Kidney capillary endothelial cell (primary cell): ENCODE data around the gene CLDN5.

Experiments used
- DNase-seq: peaks from one replicate; pipeline ENCODE4 v3.0.0-alpha.2; 2018; ENCODE audit warnings: low spot score

The CLDN5 gene, protein sequence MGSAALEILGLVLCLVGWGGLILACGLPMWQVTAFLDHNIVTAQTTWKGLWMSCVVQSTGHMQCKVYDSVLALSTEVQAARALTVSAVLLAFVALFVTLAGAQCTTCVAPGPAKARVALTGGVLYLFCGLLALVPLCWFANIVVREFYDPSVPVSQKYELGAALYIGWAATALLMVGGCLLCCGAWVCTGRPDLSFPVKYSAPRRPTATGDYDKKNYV

DNA sequence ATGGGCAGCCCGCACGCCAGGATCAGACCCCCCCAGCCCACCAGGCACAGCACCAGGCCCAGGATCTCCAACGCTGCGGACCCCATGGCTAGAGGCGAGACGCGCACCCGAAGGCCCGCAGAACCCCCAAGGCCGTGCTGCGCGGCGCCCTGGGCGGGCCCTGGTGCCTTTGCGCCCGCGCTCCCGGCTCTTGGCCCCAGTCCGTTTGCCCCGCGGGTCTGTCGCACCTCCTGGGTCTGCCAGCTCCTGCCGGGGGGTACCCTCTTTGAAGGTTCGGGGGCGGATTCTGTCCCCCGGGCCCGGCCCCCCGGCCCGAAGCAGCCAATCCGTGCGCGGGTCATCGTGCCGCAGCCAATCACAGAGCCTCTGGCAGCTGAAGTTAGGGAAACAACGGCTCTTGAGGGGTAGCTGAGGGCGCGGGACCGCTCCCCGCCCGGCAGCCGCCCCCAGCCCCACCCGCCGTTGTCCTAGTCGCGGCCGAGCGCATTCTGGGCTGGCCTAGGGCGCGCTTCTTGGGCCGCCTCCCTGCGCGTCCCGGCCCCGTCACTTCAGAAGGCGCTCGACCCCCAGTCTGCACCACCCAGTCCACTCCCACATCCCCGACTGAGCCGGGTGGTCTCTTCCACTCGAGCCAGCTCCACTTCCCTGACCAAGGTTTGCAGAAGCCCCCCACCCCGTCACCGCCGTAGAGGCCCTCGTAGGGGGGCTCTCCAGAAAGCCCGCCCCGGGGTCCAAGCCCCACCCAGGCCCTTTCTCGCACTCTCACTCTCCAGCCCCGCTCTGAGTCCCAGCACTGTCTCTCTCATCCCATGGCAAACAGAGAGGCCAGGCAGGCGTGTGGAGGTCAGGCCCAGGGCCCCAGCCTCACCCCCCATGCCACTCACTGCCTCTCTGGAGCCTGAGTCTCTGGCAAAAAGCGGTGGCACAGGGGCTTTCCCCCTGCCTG lies at the start of gene CLDN5:
Gene CLDN5, minus strand, starts transcription at position 241 of the 946 bp plus-strand sequence. Its CDS starts 155 bp downstream, at position 86.
- peak; percentile 77 for DNase-seq

DNA sequence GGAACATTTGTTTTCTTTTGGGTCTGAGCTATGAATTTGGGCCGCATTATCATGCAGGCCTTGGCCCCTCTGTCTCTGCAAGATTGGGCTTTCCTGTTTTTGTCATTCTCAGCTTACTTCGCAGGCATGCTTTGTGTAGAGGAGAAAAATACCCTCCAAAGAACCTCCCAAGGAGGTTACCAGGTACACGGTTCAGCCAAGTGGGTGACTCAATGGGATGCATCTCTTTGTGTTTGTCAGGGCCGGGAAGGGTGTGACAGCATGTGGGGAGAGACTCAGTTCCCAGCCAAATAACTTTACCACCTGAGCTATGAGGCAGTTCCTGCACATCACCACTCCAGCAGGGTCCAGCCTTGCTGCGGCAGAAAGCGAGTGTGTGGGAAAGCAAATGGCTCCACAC lies 47.8 kb upstream of the CLDN5 start:
- no peak for DNase-seq

DNA sequence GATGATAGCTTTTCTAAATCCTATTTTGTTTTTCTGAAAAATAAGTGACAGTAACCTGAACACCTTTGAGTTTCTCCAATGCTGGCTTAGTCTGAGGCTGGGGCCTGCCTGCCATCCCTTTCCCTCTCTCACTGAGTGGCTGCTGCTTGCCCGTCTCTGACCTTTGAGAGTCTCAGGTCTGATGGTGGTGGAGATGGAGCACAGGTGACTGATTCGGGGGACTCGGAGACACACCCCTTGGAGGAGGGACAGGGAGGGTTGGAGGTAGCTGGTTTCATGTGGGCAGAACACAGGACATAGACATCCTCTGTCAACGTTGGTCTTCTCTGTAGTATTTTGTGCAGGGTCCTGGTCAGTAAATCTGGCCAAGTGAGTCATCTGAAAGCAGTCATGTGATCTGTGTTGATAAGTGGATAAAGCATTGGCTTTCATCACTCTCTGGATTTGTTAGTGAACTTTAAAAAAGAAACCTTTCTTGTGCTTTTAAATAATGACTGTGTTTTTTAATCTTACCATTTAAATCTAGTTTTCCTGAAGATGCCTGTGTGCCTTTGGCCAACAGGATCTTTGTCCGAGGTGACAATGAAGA lies 47.1 kb upstream of the CLDN5 start:
- no peak for DNase-seq

DNA sequence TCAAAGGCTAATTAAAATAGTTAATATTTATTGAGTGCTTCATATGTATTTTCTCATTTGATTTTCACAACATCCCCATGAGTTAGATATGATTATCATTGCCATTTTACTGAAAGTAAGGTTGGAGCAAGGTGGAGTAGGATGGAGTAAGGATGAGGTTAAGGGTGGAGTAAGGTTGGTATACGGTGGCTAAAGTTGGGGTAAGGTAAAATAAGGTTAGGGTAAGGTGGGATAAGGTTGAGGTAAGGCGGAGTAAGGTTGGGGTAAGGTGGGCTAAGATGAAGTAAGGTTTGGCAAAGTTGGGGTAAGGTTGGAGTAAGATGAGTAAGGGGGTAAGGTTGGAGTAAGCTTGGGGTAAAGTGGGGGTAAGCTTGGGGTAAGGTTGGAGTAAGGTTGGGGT lies 45.8 kb upstream of the CLDN5 start:
- DNase-seq: no peak

DNA sequence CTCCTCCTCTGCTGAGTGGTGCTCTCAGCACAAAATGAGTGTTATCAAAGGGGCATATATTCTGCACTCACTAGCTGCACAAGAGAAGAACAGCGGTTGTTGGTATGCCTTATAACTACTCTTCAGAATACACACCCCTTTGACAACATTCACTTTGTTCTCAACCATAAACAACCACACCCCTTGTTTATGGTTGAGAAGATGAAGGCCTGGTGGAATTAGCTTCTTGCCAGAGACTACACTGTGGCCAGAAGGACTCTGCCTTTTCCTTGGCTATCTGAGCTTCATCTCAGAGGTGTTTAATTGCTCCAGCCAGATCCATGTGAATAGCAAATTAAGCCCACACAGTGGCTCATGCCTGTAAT lies 45.0 kb upstream of the CLDN5 start:
- DNase-seq: no peak

DNA sequence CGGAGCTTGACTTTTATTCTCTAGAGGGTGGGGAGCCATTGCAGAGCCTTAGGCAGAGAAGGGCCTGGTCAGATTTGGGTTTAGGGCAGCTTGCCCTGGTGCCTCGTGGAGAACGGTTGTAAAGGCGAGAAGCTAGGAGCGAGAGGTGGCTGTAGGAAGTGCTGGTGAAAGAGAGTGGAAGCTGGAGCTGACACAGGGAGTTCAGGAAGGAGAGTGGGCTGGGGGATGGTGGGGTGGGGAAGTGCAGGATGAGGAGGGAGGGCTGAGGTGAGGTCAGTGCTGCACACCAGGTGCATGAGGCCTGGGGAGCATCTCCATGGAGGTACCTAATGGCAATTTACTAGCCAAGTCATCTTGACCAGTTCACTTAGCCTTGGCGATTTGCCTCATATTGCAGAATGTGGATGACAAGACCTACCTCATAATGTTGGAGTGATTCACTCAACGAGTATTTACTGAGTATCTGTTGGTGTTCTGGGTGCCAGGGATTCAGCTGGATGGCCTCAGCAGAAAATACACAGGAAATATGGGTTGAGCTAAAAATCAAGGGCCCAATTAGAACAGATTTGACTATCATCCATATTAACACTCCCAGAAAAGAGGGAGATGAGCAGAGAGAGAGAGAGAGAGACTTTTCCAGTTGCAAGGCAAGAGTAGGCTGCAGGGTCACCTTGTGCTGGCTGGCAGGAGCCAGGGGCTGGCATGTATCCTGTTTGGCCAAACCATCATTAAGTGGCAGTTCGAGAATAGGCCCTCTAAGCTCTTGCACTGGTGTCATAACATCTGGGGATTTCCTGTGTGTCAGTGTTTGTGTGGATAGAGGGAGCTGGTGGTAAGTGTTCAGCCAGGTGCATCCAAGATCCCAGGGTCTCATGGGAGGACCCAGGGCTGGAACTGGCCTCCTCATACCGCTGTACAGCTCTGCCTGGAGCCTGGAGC lies 44.4 kb upstream of the CLDN5 start:
- DNase-seq: peak; percentile 67

DNA sequence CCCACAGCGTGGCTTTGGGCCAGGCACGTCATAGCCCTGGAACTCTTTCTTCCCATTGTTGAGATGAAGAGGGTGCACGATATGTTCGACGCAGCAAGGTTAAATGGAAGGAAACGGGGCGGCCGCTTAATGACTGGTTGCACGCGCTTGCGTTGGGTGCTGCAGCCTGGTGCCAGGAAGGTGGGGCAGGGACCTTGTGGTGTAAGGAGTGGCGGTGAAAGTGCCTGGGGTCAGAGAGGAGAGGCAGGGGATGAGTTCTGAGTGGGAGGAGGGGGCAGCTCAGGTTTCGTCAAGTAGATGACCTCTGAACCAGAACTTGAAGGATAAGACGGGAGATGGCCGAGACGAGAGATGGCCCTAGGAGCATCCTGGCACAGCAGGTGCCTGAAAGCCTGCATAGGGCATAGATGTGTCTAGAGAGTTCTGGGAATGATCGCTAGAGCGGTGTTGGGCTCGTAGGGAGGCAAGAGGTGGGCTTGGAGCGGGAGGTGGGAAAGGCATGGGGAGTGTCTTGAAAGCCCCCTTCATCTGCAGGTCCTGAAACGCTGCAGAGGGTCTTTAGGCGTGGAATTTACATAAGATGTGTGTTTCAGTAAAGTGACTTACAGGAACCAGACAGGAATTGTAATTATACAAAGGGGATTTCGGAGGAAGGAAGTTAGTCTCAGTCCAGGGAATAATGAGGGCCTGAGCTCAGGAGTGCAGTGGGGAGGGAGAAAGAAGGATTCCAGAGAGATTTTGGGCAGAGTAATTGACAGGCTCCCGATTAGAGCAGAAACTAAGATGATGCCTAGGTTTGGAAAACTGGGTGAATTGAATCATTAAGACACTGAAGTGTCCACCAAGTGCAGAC lies 43.2 kb upstream of the CLDN5 start:
- DNase-seq: no peak

DNA sequence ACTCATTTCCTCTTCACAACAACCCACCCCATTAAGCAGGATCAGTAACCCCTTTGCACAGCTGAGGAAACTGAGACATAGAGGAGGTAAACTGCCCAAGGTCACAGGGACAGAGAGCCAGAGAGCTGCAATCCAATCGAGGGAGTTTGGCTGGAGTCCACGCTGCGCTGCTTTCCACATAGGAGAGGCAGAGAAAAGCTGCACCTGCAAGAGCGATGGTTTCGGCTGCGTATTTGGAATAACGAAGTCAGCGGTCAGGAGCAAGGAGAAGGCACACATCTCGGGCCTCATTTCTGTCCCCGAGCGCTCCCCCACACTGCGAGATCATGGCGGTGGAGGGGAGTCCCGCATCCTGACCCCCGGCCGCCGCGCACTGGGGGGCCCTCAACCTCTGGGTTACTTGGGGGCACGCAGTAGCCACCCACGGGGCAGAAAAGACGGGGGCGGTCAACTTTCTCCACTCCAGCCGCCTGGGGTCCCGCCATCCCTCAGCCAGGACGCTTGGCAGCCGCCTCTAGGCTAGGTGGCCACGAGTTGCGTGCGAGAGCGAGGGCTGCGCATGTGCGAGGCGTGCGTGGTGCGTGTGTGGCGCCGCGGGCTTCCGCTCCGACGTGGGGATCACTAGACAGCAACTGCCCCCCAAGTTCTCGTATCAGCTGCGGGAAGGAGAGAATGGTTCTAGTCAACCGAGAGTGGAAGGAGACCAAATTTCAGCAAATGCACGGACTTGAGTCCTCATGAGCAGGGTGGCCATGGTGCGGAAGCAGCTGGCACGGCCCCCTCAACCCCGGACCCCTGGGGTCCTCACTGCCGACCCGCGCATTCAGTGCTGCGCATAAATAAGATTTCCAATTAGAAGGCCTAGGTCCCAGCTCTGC lies 42.3 kb upstream of the CLDN5 start:
- DNase-seq: no peak

DNA sequence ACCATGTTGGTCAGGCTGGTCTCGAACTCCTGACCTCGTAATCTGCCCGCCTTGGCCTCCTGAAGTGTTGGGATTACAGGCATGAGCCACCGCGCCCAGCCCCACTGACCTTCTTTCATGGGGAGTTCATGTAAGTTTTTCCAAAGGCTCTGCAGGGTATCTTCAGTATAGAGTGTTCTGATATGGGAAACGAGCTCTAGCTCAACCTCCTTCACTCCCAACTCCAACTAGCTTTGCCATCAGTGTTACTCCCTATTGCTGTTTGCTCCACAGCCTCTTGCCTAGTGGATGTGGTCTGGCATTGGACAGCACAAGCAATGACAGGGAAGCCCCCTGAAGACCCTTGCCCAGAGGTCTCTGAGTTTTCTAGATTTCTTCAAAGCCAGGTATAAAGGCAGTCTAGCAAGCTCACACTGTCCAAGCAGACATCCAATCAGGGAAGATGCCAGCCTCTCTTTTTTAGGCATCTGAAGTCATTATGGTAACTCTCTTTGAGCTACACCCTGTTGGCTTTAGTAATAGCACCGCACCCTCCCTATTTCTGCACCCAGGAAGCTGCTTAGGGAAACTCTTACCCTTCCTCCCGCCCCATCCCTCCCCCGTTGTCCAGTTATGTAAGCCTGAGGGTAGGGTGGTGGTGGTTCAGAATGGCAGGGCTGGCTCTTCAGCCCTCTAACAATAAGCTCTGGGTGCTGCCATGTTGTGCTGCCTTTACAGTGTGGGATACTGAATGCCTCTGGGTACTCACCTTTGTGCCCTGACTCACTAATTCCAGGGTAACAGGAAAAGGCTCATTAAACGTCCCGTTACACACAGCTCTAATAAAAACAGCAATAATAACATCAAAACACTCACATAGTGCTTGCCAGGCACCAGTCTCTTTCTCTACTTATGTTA lies 41.4 kb upstream of the CLDN5 start:
- DNase-seq: peak; percentile 82

DNA sequence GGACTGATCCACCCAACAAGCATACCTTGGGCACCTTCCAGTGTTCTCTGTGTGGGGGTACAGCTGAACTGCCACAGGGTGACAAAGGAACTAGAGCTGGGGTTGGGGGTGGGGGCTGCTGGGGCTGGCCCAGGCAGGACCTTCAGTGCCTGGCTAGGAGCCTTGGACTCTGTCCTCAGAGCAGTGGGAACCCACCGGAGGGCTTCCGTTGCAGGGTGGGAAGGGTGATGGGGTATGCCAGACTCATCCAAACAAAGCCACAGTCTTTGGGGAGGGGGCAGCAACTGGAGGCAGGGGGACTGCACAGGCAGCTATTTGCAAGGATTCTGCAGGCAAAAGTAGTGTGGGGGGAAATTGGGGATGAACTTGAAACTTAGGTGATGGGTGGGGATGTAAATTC lies 35.7 kb upstream of the CLDN5 start:
- no peak for DNase-seq

DNA sequence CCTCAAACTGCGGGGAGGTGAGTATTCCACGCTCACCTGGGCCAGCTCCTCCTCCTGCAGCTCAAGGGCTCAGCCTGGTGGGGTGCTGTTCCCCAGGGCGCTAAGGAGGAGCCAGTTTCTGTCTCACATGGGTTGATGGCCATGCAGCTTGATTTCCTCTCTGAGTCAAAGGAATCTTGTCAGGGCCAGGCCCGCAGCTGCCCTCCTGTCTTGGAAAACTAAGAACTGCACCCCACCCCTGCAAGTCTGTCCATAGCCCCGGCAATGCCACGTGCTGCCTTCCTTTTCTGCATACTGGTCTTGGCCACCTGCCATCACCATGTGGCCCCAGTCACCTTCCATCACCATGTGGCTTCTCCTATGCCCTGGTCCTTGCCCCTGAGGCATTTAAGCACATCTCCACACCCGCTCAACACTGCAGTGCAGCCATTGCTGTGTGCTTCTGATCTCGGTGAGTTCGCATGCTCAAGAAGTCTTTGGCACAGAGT lies 35.2 kb upstream of the CLDN5 start:
- DNase-seq: no peak

DNA sequence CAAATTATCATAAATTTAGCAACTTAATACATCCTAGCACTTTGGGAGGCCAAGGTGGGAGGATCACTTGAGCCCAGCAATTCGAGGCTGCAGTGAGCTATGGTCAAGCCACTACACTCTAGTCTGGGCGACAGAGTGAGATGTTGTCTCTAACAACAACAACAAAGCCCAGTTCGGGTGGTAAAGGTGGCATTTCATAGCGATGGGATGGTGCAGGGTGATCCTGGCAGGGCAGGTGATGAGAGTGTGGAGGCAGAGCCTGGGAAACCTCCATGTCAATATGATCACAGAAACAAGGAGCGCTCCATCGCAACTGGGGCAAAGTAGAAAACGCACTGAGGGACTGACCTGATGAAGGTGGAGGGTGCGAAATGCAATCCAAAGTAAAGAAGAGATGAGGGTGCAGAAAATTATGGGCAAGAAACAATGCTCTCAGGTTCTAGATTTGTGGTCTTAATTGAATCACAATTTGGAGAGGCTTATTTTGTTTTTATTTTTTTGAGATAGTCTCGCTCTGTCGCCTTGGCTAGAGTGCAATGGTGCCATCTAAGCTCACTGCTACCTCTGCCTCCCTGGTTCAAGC lies 32.8 kb upstream of the CLDN5 start:
- DNase-seq: no peak

DNA sequence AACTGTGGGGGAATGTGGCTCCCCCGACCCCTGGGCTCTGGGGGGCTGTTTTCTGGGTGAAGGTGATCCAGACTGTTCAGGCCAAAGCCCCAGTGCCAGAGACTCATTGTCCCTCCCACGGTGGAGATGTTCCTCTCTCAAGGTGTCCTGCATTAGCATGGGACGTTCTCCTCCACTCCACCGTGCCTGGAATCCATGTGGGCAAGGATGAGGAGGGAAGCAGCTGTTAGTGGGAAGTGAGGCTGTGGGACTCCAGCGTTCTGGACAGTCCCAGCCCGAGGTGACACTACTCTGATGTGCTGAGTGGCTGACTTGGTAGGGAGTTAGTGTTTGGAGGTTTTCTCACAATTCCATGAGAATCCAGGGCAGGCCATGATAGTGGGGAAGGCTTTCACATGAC lies 31.4 kb upstream of the CLDN5 start:
- no peak for DNase-seq

DNA sequence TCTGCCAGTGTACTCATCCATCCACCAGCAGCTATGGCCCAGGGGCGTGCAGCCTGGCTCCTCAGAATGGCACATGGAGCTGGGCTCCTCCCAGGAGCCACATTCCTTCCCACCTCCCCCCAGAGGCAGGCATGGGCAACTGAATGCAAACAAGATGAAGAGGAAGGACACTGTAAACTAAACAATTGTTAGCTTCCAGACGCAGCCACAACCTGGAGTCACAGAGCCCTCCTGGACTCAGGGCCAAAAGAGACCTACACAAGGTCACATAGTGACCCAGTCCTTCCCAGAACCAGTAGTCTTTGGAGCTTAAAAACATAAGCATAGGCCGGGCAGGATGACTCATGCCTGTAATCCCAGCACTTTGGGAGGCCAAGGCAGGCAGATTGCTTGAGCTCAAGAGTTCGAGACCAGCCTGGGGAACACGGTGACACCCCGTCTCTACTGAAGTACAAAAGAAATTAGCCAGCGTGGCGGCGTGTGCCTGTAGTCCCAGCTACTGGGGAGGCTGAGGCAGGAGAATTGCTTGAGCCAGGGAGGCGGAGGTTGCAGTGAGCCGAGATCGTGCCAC lies 30.7 kb upstream of the CLDN5 start:
- DNase-seq: no peak

DNA sequence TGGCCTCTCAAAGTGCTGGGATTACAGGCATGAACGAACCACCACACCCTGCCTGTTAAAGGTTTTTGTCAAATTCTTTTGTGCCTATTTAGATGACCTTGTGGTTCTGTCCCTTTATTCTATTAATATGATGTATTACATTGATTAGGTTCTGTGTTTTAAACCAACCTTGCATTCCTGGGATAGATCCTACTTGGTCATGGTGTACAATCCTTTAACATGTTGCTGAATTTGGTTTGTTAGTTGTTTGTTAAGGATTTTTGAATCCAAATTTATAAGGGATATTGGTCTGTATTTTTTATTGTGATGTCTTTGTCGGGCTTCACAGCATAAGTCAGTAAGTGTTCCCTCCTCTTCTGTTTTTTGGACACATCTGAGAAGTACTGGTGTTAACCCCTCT lies 29.0 kb upstream of the CLDN5 start:
- no peak for DNase-seq

DNA sequence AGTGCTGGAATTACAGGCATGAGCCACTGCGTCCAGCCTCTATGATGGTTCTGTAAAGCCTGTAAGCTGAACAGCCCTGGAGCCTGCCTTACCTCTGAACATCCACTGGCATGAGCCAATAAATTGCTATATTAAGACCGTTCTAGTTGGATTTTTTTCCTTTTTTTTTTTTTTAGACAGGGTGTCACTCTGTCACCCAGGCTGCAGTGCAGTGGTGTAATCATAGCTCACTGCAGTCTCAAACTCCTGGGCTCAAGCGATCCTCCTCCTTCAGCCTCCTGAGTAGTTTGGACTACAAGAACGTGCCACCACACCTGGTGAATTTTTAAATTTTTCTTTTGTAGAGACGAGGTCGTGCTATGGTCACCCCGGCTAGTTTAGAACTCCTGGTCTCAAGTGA lies 26.2 kb upstream of the CLDN5 start:
- no peak for DNase-seq

DNA sequence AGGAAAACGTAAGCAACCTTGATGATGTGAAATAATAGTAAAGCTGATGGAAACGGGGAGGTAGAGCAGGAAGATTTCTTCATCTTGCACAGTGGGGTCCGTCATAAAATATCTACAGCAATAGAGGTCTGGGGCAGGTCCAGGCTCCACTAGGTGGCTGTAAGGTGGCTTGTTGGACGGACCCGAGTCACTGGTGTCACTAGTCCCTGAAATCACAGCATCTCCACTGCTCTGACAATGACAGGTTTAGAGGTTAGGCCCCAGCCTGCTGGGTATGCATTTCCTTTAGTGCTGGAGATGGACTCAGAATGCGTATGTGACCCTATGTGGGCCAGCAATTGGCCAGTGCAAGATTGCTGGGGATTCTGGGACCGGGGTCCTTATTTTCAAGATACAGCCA lies 25.2 kb upstream of the CLDN5 start:
- no peak for DNase-seq

DNA sequence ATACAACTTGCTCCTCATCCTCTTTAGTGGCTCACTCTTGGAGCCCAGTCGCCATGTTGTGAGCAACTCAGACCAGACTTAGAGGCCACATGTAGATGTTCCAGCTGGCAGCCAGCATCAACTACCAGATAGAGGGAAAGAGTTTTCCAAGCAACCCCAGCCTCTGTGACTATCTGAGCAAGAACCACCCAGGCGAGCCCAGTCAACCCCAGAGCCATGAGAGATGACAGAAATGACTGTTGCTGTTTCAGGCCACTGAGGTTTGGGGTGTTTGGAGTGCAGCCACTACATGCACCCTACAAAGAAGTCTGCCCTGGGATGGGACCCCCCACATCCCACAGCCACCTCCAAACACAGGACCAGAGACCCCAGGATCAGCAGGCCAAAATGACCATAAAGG lies 24.8 kb upstream of the CLDN5 start:
- DNase-seq: no peak
